ENCODE results near the gene DIMT1. TPM values are rescaled to one million over a fixed set of nuclear protein-coding genes. Genes with fewer than 3 reads are reported as not detected.

Gene DIMT1
- total and polyA plus RNA-seq, 2 of the 8 experiments (the other 6 are each of a cell fraction or from before 2014, with no cell fraction given), result 19.3 to 42.1 TPM

DNA sequence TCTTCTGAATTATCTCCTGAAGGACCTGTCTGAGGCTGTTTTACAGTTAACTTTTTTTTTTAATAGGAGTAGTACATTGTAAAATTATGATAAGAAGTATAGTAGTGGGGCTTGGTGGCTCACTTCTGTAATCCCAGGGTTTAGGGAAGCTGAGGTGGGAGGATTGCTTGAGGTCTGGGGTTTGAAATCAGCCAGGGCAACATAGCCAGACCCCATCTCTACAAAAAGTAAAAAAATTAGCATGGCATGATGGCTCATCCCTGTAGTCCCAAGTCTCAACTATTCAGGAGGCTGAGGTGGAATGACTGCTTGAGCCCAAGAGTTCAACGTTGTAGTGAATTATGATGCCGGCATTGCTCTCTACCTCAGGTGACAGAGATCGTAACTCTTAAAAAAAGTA, 15.9 kb upstream of the DIMT1 start:
- Histone ChIP-seq H3K4me3 (ENCODE audit: extremely low read depth in 1 of 4, insufficient read depth in 2 of 4, low read depth in 3 of 4, low read length in 4 of 4) (no peak overlapping the region), H3K27me3 (replicated peaks in 1 of 4; ENCODE audit: control insufficient read depth in 3 of 4, extremely low read depth in 1 of 4, insufficient read depth in 3 of 4, low read length in 3 of 4) (no peaks in the 10 kb centered on the region), H3K4me2 (ENCODE audit: insufficient read depth in 1 of 2, low read depth in 2 of 2, low read length in 2 of 2) (no peak overlapping the region), H4K91ac (replicated peaks; ENCODE audit: insufficient read length, low read length) (no peak overlapping the region), H3K9me3 (ENCODE audit: insufficient read depth in 2 of 2, low read depth in 1 of 2, low read length in 1 of 2) (no peaks in the 10 kb centered on the region), H3K23ac (ENCODE audit: insufficient read length) (no peak overlapping the region), H2BK15ac (ENCODE audit: low read length) (no peak overlapping the region), H2BK12ac (ENCODE audit: low read depth, low read length) (no peak overlapping the region), H3K4me1 (replicated peaks in 1 of 4; ENCODE audit: control insufficient read depth in 3 of 4, insufficient read depth in 4 of 4, low read length in 3 of 4) (0 out of 7 replicates have a peak, but pooled peaks cover 0 to 2% (median 0%) of the 10 kb centered on the region in 4 experiments), H2BK5ac (ENCODE audit: low read depth, low read length) (no peak overlapping the region), H3K18ac (ENCODE audit: extremely low read depth, low read length) (no peak overlapping the region), H3K56ac (replicated peaks; ENCODE audit: insufficient read length, low read depth, low read length) (no peak overlapping the region), H4K8ac (ENCODE audit: extremely low read depth, insufficient read depth, low read length) (no peak overlapping the region), H2BK120ac (replicated peaks; ENCODE audit: low read depth, low read length) (no peak overlapping the region), H3K14ac (ENCODE audit: insufficient read length) (no peak overlapping the region), H3K79me2 (ENCODE audit: control insufficient read depth in 1 of 2, insufficient read depth in 2 of 2, low read length in 2 of 2) (peaks cover 4 to 90% of the 10 kb centered on the region in 2 experiments), H2AFZ (ENCODE audit: low read length) (no peak overlapping the region), H3K4ac (replicated peaks; ENCODE audit: insufficient read length, low read depth, low read length) (no peak overlapping the region), H4K20me1 (replicated peaks in 1 of 2; ENCODE audit: control insufficient read depth in 1 of 2, insufficient read depth in 2 of 2, low read length in 2 of 2) (peaks cover 0 to 2% of the 10 kb centered on the region in 2 experiments), H2AK5ac (ENCODE audit: low read depth, low read length) (no peak overlapping the region), H4K5ac (ENCODE audit: insufficient read length, low read depth, low read length) (no peak overlapping the region), H3K9ac (replicated peaks in 1 of 4; ENCODE audit: extremely low read depth in 1 of 4, low read depth in 3 of 4, low read length in 3 of 4) (no peak overlapping the region), H3K79me1 (ENCODE audit: low read depth, low read length) (no peaks in the 10 kb centered on the region; the same call in 1 of the 2 replicates), H3K23me2 (ENCODE audit: low read depth, low read length) (no peaks in the 10 kb centered on the region), H2BK20ac (ENCODE audit: low read length) (no peak overlapping the region), H3K36me3 (ENCODE audit: control insufficient read depth in 2 of 4, insufficient read depth in 4 of 4, low read length in 3 of 4) (no peaks in the 10 kb centered on the region), H3K27ac (ENCODE audit: low read depth, low read length) (no peak overlapping the region)
- POLR2A ChIA-PET (ENCODE audit: partially characterized antibody), result interaction anchor here (0.7 to 3.3 kb wide), 2 partner anchors 16 to 96 kb away, joined by 4 to 17 read pairs; partner anchors contain the start of gene DIMT1
- TF ChIP-seq TEAD4 (IDR thresholded peaks at IDR 0.05; ENCODE audit: low read depth, low read length) (no peak), RAD21 (IDR thresholded peaks at IDR 0.05 in 1 of 2, conservative IDR thresholded peaks at IDR 0.05 in 1 of 2; ENCODE audit: low read depth in 2 of 2, low read length in 2 of 2) (no peak), YY1 (IDR thresholded peaks at IDR 0.05; ENCODE audit: low read depth, low read length) (no peak), SAP30 (IDR thresholded peaks at IDR 0.05; ENCODE audit: insufficient read depth, insufficient replicate concordance, low read length) (no peak)
- TF ChIP-seq, protein P1, sequence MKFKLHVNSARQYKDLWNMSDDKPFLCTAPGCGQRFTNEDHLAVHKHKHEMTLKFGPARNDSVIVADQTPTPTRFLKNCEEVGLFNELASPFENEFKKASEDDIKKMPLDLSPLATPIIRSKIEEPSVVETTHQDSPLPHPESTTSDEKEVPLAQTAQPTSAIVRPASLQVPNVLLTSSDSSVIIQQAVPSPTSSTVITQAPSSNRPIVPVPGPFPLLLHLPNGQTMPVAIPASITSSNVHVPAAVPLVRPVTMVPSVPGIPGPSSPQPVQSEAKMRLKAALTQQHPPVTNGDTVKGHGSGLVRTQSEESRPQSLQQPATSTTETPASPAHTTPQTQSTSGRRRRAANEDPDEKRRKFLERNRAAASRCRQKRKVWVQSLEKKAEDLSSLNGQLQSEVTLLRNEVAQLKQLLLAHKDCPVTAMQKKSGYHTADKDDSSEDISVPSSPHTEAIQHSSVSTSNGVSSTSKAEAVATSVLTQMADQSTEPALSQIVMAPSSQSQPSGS (IDR thresholded peaks at IDR 0.05; ENCODE audit: low read length), result no peak
- no peak for DNase-seq (ENCODE audit: low read depth in 1 of 2, low spot score in 2 of 2)
- FAIRE-seq, result no peak
- 86% methylated on average over 3 of the region's 3 CpGs; no CpG with 5 or more reads in 1 of the 2 experiments for WGBS, 2 experiments (ENCODE audit: extremely low coverage in 1 of 2, insufficient coverage in 1 of 2, insufficient read length in 1 of 2, insufficient replicate concordance in 2 of 2, low coverage in 1 of 2, low lambda C conversion rate in 2 of 2, missing lambda C conversion rate in 1 of 2)
- CTCF ChIA-PET (ENCODE audit: partially characterized antibody), result no interaction called here
